Measurements from ENCODE around the gene MGAT4B. TPM values are rescaled to one million over a fixed set of nuclear protein-coding genes. Genes with fewer than 3 reads are reported as not detected.

Gene MGAT4B
- total RNA-seq, 4 donors from 2014 or later: 495 to 1,114 (median 787) TPM

DNA sequence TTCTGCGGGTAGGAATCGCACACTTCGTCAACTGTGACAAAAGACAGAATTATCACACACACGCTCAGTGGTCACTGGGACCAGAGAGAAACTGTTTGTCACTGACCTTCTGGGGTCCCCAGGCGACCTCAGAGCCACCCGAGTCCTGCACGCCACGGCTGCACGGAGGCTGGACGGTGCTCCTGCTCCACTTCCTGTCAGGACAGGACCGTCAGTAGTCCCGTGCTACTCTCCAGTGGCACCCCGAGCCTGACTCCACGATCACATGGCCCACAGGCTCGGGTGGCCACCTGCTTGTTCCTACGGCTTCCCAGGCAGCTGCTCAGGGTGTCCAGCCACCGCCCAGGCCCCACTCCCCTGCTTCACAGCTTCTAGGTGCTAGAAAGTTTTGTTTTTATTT, 34.1 kb upstream of the MGAT4B start:
- H3K36me3 ChIP-seq: peaks cover 0 to 37% (median 13%) of the 10 kb centered on the region in 4 donors
- WGBS, 2 donors (ENCODE audit: low coverage in 1 of 2): 84% methylated on average over 17 of the region's 17 CpGs; no CpG with 5 or more reads in 1 of the 2 donors
- DNase-seq: no peak
- no peak for TF ChIP-seq POLR2A (IDR thresholded peaks at IDR 0.05)
- no peak for TF ChIP-seq POLR2AphosphoS5 (IDR thresholded peaks at IDR 0.05)
- TF ChIP-seq EP300 (IDR thresholded peaks at IDR 0.05; ENCODE audit: low read depth): no peak
- TF ChIP-seq, protein P1, sequence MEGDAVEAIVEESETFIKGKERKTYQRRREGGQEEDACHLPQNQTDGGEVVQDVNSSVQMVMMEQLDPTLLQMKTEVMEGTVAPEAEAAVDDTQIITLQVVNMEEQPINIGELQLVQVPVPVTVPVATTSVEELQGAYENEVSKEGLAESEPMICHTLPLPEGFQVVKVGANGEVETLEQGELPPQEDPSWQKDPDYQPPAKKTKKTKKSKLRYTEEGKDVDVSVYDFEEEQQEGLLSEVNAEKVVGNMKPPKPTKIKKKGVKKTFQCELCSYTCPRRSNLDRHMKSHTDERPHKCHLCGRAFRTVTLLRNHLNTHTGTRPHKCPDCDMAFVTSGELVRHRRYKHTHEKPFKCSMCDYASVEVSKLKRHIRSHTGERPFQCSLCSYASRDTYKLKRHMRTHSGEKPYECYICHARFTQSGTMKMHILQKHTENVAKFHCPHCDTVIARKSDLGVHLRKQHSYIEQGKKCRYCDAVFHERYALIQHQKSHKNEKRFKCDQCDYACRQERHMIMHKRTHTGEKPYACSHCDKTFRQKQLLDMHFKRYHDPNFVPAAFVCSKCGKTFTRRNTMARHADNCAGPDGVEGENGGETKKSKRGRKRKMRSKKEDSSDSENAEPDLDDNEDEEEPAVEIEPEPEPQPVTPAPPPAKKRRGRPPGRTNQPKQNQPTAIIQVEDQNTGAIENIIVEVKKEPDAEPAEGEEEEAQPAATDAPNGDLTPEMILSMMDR (IDR thresholded peaks at IDR 0.05): no peak
- H3K27ac ChIP-seq: no peak overlapping the region
- in situ Hi-C loops (cut with MboI; ENCODE audit: low pct_ligation_motif_present in 1 of 4, low pct_unique_long_range_greater_than_20kb in 1 of 4, low sequenced_read_pairs in 3 of 4) (no loop called here), intact Hi-C loops (cut with DNase I; ENCODE audit: low total_unique reads) (loop anchor here (5.0 kb wide), 1 partner anchor 1363 kb away; no protein-coding TSS in a partner anchor)
- H3K9me3 ChIP-seq: peaks cover 0 to 8% of the 10 kb centered on the region in 2 donors
- peaks cover 0 to 8% (median 3%) of the 10 kb centered on the region in 4 donors for H3K4me1 ChIP-seq
- no peaks in the 10 kb centered on the region for H3K27me3 ChIP-seq
- H3K4me3 ChIP-seq: no peak overlapping the region

DNA sequence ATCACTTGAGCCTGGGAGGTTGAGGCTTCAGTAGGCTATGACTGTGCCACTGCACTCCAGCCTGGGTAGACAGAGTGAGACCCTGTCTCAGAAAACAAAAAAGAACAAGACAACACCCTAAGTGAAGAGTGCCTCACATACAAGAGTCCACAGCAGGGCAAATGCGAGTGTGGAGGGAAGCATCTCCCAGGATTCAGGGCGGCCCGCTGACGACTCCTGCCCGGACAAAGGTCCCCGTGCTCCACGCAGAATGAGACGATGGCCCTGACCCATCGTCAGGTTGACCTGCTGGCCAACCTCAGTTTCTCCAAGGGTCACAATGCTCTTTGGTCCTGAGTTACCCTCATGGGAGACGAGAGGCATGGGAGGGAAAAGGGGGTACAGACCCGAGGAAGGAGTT, 33.7 kb upstream of the MGAT4B start:
- Histone ChIP-seq H3K27ac (no peak overlapping the region), H3K27me3 (no peaks in the 10 kb centered on the region), H3K9me3 (peaks cover 0 to 8% of the 10 kb centered on the region in 2 donors), H3K4me3 (no peak overlapping the region), H3K36me3 (peaks cover 0 to 35% (median 13%) of the 10 kb centered on the region in 4 donors), H3K4me1 (peaks cover 0 to 8% (median 3%) of the 10 kb centered on the region in 4 donors)
- in situ Hi-C loops (cut with MboI; ENCODE audit: low pct_ligation_motif_present in 1 of 4, low pct_unique_long_range_greater_than_20kb in 1 of 4, low sequenced_read_pairs in 3 of 4) (no loop called here), intact Hi-C loops (cut with DNase I; ENCODE audit: low total_unique reads) (loop anchor here (5.0 kb wide), 1 partner anchor 1363 kb away; no protein-coding TSS in a partner anchor)
- DNase-seq: no peak
- TF ChIP-seq POLR2A (IDR thresholded peaks at IDR 0.05) (no peak), POLR2AphosphoS5 (IDR thresholded peaks at IDR 0.05) (no peak), EP300 (IDR thresholded peaks at IDR 0.05; ENCODE audit: low read depth) (no peak)
- TF ChIP-seq, protein P1 (IDR thresholded peaks at IDR 0.05): no peak
- WGBS, 2 donors (ENCODE audit: low coverage in 1 of 2): 89% methylated on average over 11 of the region's 11 CpGs; no CpG with 5 or more reads in 1 of the 2 donors

DNA sequence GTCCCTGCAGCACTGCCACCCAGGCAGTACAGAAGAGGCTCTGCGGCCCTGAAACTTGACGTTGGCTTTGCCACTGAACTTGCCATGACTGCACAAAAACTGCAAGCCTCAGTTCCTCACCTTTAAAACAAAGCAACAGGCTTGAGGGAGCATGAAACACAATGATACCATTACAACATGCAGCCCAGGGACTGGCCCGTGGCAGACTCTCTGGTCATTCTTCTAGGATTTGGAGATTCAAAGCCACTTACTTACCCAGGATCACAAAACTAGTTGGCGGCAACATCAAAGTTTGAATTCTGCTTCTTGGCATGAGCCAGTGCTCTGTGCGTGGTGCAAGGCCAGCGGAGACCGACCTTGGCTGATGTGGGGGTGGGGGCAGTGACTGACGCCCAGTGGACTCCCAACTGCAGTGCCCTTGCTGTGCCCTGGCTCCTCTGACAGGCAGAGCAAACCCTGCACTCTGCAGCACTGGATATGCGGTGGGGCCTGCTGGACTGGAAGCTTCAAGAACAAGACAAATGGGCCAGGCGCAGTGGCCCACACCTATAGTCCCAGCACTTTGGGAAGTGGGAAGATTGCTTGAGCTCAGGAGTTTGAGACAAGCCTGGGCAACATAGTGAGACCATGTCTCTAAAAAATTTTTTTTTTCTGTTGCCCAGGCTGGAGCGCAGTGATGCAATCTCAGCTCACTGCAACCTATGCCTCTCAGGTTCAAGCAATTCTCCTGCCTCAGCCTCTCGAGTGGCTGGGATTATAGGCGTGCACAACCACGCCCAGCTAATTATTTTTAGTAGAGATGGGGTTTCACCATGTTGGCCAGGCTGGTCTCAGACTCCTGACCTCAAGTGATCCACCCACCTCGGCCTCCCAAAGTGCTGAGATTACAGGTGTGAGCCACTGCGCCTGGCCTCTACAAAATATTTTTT, 32.9 kb upstream of the MGAT4B start:
- WGBS, 2 donors (ENCODE audit: low coverage in 1 of 2): 75 to 81% methylated on average over 4 to 16 of the region's 16 CpGs
- H3K4me3 ChIP-seq: no peak overlapping the region
- H3K9me3 ChIP-seq: peaks cover 0 to under 1% of the 10 kb centered on the region in 2 donors
- H3K36me3 ChIP-seq: peaks cover 0 to 27% (median 13%) of the 10 kb centered on the region in 4 donors
- intact Hi-C loops (cut with DNase I; ENCODE audit: low total_unique reads): loop anchor here (5.0 kb wide), 1 partner anchor 1362 kb away; no protein-coding TSS in a partner anchor
- TF ChIP-seq, protein P1 (IDR thresholded peaks at IDR 0.05): no peak
- TF ChIP-seq EP300 (IDR thresholded peaks at IDR 0.05; ENCODE audit: low read depth) (no peak), POLR2A (IDR thresholded peaks at IDR 0.05) (no peak), POLR2AphosphoS5 (IDR thresholded peaks at IDR 0.05) (no peak)
- in situ Hi-C loops (cut with MboI; ENCODE audit: low pct_ligation_motif_present in 1 of 4, low pct_unique_long_range_greater_than_20kb in 1 of 4, low sequenced_read_pairs in 3 of 4): no loop called here
- no peaks in the 10 kb centered on the region for H3K27me3 ChIP-seq
- no peak overlapping the region for H3K27ac ChIP-seq
- no peak for DNase-seq
- H3K4me1 ChIP-seq: peaks cover 0 to 8% (median 3%) of the 10 kb centered on the region in 4 donors

Measured in transverse colon (tissue), 4 donors.